Hepatocyte (in vitro differentiated cells): ENCODE measurements around the gene SLC9A7.

Experiments
- CTCF ChIP-seq: fragments of 200-600 bp; sonication (generic); IDR thresholded peaks from 2 replicates; pipeline ENCODE4 v1.5.1; 2016; ENCODE audit warnings: antibody characterized with exemption, mild to moderate bottlenecking; ENCODE audit not compliant: poor library complexity
- EZH2 ChIP-seq: fragments of 200-600 bp; sonication (generic); IDR thresholded peaks from 2 replicates; pipeline ENCODE4 v1.6.1; 2016; ENCODE audit warnings: antibody characterized with exemption, mild to moderate bottlenecking, borderline replicate concordance

- TF ChIP-seq EZH2 (no peak), CTCF (no peak)
Observed at GRCh38 chrX:46576458-46576857, 182.5 kb downstream of the SLC9A7 start.
